ENCODE data around the gene TUBA3D. TPM values are rescaled to one million over a fixed set of nuclear protein-coding genes. Genes with fewer than 3 reads are reported as not detected.
"Not testable (repeated sequence)": the region's sequence is repeated elsewhere in the genome, so short reads cannot be mapped to it uniquely, and the experiment has no call there.

TUBA3D gene
- polyA plus RNA-seq, 3 donors, result 0.28 to 0.33 TPM; not detected in 1

GRCh38 chr2:131527131-131528001 is 51.4 kb downstream of the TUBA3D start, which contains the start of gene CCDC74A:
CCDC74A (plus strand) TSS chr2:131527888; CDS start chr2:131527971, 83 bp downstream.
- WGBS, 3 donors, result 36 to 38% (median 37%) methylated on average over 37 to 41 of the region's 47 CpGs
- not testable (repeated sequence) for H3K27ac ChIP-seq (ENCODE audit: low read depth, low read length)

GRCh38 chr2:131528981-131529863 is 53.3 kb downstream of the TUBA3D start:
- WGBS, 3 donors, result 67 to 75% (median 72%) methylated on average over 17 to 23 of the region's 26 CpGs
- H3K27ac ChIP-seq (ENCODE audit: low read depth, low read length), result not testable (repeated sequence)

DNA sequence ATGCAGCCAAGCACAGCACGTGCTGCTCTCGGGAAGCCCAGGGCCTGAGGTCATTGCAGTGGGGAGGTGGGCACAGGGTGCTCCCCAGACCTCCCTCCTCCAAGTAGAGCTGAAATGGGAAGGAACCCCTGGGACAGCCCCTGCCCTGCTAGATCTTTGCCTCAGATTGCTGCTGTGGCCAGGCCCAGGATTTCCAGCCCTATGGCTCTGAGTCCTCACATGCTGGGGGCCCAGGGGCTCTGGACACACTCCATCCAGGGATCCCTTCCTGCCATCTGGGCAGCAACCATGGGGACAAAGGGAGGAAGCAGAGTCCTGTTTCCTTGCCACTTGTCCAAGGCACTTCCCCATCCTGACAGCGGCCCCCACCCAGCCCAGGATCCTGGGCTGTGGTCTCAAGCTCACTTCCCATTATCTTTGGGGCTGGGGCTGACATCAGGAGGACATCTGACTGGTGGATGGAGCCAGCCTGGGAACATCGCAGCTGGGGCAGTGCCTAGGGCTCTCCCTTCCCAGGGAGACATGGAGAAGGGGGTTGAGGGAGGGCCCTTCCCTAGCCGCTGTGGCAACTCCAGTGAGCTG is 54.0 kb downstream of the TUBA3D start:
- WGBS, 3 donors, result 89 to 100% (median 91%) methylated on average over 4 to 5 of the region's 5 CpGs
- not testable (repeated sequence) for H3K27ac ChIP-seq (ENCODE audit: low read depth, low read length)

GRCh38 chr2:131530626-131531344 is 54.9 kb downstream of the TUBA3D start:
- 74 to 89% (median 82%) methylated on average over 17 to 20 of the region's 22 CpGs for WGBS, 3 donors
- not testable (repeated sequence) for H3K27ac ChIP-seq (ENCODE audit: low read depth, low read length)

DNA sequence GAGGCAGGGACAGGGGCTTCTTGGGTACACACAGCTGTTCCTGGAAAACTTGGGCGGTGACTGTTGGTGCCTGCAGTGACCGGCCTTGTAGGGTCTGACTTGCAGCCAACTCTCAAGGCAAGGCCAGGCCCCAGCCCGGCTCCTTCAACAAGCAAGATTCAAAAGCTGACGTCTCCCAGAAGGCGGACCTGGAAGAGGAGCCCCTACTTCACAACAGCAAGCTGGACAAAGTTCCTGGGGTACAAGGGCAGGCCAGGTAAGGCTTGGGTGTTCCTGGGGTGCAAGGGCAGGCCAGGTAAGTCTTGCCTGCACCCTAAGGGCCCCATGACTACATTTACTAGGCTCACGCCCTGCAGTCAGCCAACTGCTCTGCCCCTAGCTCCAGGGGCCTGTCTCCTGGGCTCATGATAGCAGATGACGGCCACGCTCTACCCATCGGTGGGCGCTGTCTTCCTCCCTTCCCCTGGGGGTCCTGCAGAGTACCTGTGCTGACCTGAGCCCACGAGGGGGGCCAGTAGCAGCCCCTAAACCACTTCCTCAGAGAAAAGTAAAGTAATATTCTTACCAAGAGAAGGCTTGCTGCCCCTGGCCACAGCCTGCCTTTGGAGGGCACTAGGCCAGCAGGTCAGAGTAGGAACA is 55.7 kb downstream of the TUBA3D start:
- WGBS, 3 donors, result 82 to 91% (median 90%) methylated on average over 3 to 9 of the region's 11 CpGs

More for the DNA sequence above, 55.7 kb downstream of the TUBA3D start:
- not testable (repeated sequence) for H3K27ac ChIP-seq (ENCODE audit: low read depth, low read length)

Other genes with a start within 250 kb of the TUBA3D start
- under 1 TPM in 2 of 3 donors, not detected in 1; 0.03 to 0.22 TPM for gene RAB6D, start 112.0 kb upstream of the TUBA3D start, polyA plus RNA-seq
- 100 to 1,000 TPM in 1 of 3 donors, 10 to 100 TPM in 2; 54.8 to 114 (median 62.7) TPM for gene MZT2A, start 16.3 kb downstream of the TUBA3D start, polyA plus RNA-seq
- gene CCDC74A, start 51.8 kb downstream of the TUBA3D start, polyA plus RNA-seq, result 1 to 10 TPM; 1.0 to 1.8 (median 1.7) TPM

Data from adipose tissue (tissue), 3 donors.